Gastroesophageal sphincter (tissue), 4 donors: Measurements from ENCODE around the gene KRT8. TPM values are rescaled to one million over a fixed set of nuclear protein-coding genes. Genes with fewer than 3 reads are reported as not detected.
A peak's percentile ranks its signal among the peaks of the same experiment; 100 is the strongest.

Source experiments
- ATAC-seq: fragments of 150-250 bp; one replicate; pipeline ENCODE4 v1.9.1; 2016; ENCODE audit warnings: mild to moderate bottlenecking, moderate library complexity
- H3K27ac ChIP-seq, 4 donors: fragments of 200-600 bp; sonication (generic) in 3 of 4; 1 replicate in 3 of 4; 2 replicates in 1 of 4; pipeline ENCODE4 v1.5.1; 2016 to 2019
- H3K27me3 ChIP-seq: fragments of 200-600 bp; sonication (generic); one replicate; pipeline ENCODE4 v1.5.1; 2019
- H3K36me3 ChIP-seq, 2 donors: fragments of 200-600 bp; sonication (generic); one replicate each; pipeline ENCODE4 v1.5.1; 2019; ENCODE audit warnings: control low read depth in 1 of 2
- H3K4me1 ChIP-seq, 3 donors: fragments of 200-600 bp; sonication (generic); 1 replicate in 2 of 3; 2 replicates in 1 of 3; pipeline ENCODE4 v1.5.1; 2016 to 2019; ENCODE audit warnings: control low read depth in 2 of 3
- H3K4me3 ChIP-seq, 2 donors: fragments of 200-600 bp; sonication (generic); one replicate each; pipeline ENCODE4 v1.5.1; 2019; ENCODE audit warnings: mild to moderate bottlenecking in 1 of 2, moderate library complexity in 1 of 2
- H3K9me3 ChIP-seq, 3 donors: fragments of 200-600 bp; sonication (generic); one replicate each; pipeline ENCODE4 v1.5.1; 2017 to 2019; ENCODE audit warnings: control low read depth in 2 of 3
- EP300 ChIP-seq: sonication (generic); formaldehyde crosslinking; IDR thresholded peaks from one replicate; pipeline ENCODE4 v1.6.1; 2017; ENCODE audit warnings: antibody characterized with exemption, mild to moderate bottlenecking
- POLR2A ChIP-seq, 2 donors: fragments of 450-650 bp; IDR thresholded peaks; one replicate each; pipeline ENCODE4 v1.6.1; 2017; ENCODE audit warnings: antibody characterized with exemption in 2 of 2, mild to moderate bottlenecking in 2 of 2, moderate library complexity in 1 of 2
- POLR2AphosphoS5 ChIP-seq: sonication (generic); formaldehyde crosslinking; IDR thresholded peaks from one replicate; pipeline ENCODE4 v1.6.1; 2017; ENCODE audit warnings: antibody characterized with exemption
- WGBS, 2 donors: methylation state at CpG; one replicate each; pipeline ENCODE4 v1.1.5; 2018; ENCODE audit warnings: low coverage in 1 of 2; 5-methylcytosine and 5-hydroxymethylcytosine counted together
- total RNA-seq, 4 donors: library from RNA; depleted of rRNA; stranded (reverse); fragments of >200 nt; gene quantifications; one replicate each; pipeline ENCODE4 v1.1.0, GENCODE V29; 2016
- TF ChIP-seq, protein P1 (sequence below), 4 experiments: fragments of 200-600 bp in 2 of 4; fragments of 450-650 bp in 2 of 4; sonication (generic) in 1 of 4; IDR thresholded peaks; one replicate each; pipeline ENCODE4 v1.5.1; 2017 to 2019; ENCODE audit warnings: antibody characterized with exemption in 4 of 4, mild to moderate bottlenecking in 2 of 4, moderate library complexity in 2 of 4

Gene KRT8
- total RNA-seq, 4 donors from 2014 or later, result 72.0 to 565 (median 255) TPM

DNA sequence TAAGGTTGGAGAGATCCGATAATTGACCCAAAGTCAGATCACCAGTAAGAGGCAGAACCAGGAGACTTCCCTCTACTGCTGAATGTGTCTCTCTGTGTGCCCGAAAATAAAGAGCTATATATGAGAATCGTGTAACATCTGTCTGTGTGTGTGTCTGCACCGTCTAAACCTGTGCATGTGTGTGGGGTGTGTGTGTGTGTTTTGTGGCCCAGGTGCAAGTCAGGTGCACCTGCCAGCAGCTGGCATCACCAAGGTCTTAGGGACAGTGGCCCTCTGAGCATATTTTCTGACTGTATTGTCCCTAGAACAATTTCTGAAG, 31.4 kb downstream of the KRT8 start:
- Histone ChIP-seq H3K4me1 (peaks cover 0 to 49% (median 9%) of the 10 kb centered on the region in 3 donors), H3K9me3 (no peaks in the 10 kb centered on the region), H3K27ac (peak overlapping the region in 3 of 4 donors; percentile 75 to 84 (median 81)), H3K4me3 (peak overlapping the region in 1 of 2 donors; percentile 57), H3K27me3 (no peaks in the 10 kb centered on the region), H3K36me3 (no peaks in the 10 kb centered on the region)
- no peak for TF ChIP-seq POLR2AphosphoS5
- TF ChIP-seq, protein P1, sequence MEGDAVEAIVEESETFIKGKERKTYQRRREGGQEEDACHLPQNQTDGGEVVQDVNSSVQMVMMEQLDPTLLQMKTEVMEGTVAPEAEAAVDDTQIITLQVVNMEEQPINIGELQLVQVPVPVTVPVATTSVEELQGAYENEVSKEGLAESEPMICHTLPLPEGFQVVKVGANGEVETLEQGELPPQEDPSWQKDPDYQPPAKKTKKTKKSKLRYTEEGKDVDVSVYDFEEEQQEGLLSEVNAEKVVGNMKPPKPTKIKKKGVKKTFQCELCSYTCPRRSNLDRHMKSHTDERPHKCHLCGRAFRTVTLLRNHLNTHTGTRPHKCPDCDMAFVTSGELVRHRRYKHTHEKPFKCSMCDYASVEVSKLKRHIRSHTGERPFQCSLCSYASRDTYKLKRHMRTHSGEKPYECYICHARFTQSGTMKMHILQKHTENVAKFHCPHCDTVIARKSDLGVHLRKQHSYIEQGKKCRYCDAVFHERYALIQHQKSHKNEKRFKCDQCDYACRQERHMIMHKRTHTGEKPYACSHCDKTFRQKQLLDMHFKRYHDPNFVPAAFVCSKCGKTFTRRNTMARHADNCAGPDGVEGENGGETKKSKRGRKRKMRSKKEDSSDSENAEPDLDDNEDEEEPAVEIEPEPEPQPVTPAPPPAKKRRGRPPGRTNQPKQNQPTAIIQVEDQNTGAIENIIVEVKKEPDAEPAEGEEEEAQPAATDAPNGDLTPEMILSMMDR (IDR thresholded peaks at IDR 0.05), result no peak
- TF ChIP-seq EP300, result no peak
- TF ChIP-seq POLR2A (IDR thresholded peaks at IDR 0.05), result no peak
- ATAC-seq, result no peak
- 61% methylated on average over 4 of the region's 4 CpGs; no CpG with 5 or more reads in 1 of the 2 donors for WGBS, 2 donors

DNA sequence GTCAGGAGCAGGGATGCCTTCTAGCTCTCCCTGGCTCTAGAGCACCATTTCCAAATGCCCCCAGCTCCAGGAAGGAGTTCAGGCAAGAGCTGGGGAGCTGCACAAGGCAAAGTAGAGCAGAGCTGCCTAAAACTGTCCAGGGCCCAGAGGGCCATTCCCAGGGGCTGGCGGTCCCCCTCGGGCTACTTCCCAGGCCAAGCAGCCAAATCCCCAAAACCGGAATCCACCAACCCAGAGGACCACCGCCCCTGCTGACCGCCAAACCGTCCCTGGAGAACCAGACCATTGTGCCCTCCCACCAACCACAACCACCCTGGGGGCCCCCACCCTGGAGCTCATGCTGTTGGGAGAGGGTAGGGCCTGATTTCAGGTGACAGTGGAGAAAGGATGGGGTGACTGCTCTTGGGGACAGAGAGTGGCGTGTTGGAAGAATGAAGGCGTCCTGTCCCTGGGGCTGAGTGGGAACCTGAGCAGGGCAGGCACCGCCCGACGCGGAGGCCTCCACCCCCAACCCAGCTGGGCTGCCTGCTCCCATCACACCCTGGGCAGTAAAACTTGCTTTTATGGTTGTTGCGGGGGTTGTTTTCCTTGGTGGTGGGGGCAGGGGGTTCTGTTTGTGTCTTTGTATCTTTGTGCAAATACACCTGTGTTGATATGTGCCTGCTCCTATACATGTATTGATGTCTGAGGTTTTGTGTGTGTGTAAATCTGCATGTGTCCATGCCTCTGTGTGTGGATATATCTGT, 32.1 kb downstream of the KRT8 start:
- 93 to 100% methylated on average over 1 to 5 of the region's 13 CpGs for WGBS, 2 donors
- Histone ChIP-seq H3K4me1 (peaks cover 0 to 48% (median 9%) of the 10 kb centered on the region in 3 donors), H3K27ac (peak overlapping the region in 3 of 4 donors; percentile 54 to 84 (median 81)), H3K4me3 (no peak overlapping the region), H3K36me3 (no peaks in the 10 kb centered on the region), H3K27me3 (no peaks in the 10 kb centered on the region), H3K9me3 (no peaks in the 10 kb centered on the region)
- ATAC-seq, result no peak
- TF ChIP-seq EP300 (no peak), POLR2AphosphoS5 (no peak), POLR2A (IDR thresholded peaks at IDR 0.05) (no peak)
- TF ChIP-seq, protein P1 (IDR thresholded peaks at IDR 0.05), result no peak

GRCh38 chr12:52871291-52872039, 33.4 kb downstream of the KRT8 start:
- 41 to 56% methylated on average over 5 of the region's 9 CpGs for WGBS, 2 donors
- Histone ChIP-seq H3K27ac (peak overlapping the region in 3 of 4 donors; percentile 18 to 84 (median 54)), H3K4me3 (no peak overlapping the region), H3K36me3 (no peaks in the 10 kb centered on the region), H3K4me1 (peaks cover 0 to 48% (median 9%) of the 10 kb centered on the region in 3 donors), H3K9me3 (no peaks in the 10 kb centered on the region), H3K27me3 (no peaks in the 10 kb centered on the region)
- peak; percentile 37 for TF ChIP-seq POLR2AphosphoS5
- no peak for TF ChIP-seq POLR2A (IDR thresholded peaks at IDR 0.05)
- ATAC-seq, result peak; percentile 28

- H3K9me3 ChIP-seq, result no peaks in the 10 kb centered on the region
- no peak overlapping the region for H3K4me3 ChIP-seq
- no peaks in the 10 kb centered on the region for H3K27me3 ChIP-seq
- peak overlapping the region in 3 of 4 donors; percentile 37 to 84 (median 54) for H3K27ac ChIP-seq
- H3K36me3 ChIP-seq, result no peaks in the 10 kb centered on the region
- H3K4me1 ChIP-seq, result peaks cover 0 to 48% (median 9%) of the 10 kb centered on the region in 3 donors
- 40 to 48% methylated on average over 1 to 3 of the region's 14 CpGs for WGBS, 2 donors
- no peak for ATAC-seq
- TF ChIP-seq, protein P1 (IDR thresholded peaks at IDR 0.05), result peak in 3 of 4 experiments; percentile 42 to 76 (median 55)
- TF ChIP-seq POLR2AphosphoS5, result no peak
These were observed 34.2 kb downstream of the KRT8 start for GRCh38 chr12:52870361-52871290.

DNA sequence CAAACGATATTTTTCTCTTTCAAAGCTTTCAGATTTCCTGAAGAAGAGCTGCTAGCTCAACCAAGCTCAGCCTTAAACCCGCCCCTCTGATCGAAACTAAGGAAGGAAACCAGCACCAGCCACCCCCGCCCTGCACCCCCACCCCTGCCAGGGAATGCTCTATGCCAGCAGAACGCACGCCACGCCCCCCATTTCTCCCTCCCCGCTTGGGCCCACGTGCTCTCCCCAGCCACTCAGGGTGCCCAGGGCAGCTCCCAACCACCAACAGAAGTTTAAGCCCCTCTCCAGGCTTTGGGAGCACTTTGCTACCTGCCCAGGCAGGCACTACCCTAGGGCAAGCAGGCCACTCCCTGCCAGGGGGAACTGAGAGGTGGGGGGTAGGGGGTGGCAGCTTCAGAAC, 37.2 kb downstream of the KRT8 start:
- WGBS, 2 donors, result 38% methylated on average over 1 of the region's 9 CpGs; no CpG with 5 or more reads in 1 of the 2 donors
- Histone ChIP-seq H3K36me3 (no peaks in the 10 kb centered on the region), H3K4me1 (peaks cover 0 to 21% (median 6%) of the 10 kb centered on the region in 3 donors), H3K9me3 (no peaks in the 10 kb centered on the region), H3K4me3 (no peak overlapping the region), H3K27ac (no peak overlapping the region), H3K27me3 (no peaks in the 10 kb centered on the region)
- ATAC-seq, result peak; percentile 27
- TF ChIP-seq EP300 (no peak), POLR2AphosphoS5 (no peak), POLR2A (IDR thresholded peaks at IDR 0.05) (no peak)
- TF ChIP-seq, protein P1 (IDR thresholded peaks at IDR 0.05), result no peak
